RWPE1 (cell line): ENCODE measurements around the gene EFNA5.

Source experiments
- CTCF ChIA-PET: fragments of 350-600 bp; sonication (Branson Sonifier 250); formaldehyde crosslinking; extraction: SDS; loops from one replicate; lab custom pipeline; 2021; lab: Yijun Ruan, JAX
- POLR2A ChIA-PET: fragments of 400-600 bp; formaldehyde crosslinking; extraction: SDS; loops from one replicate; lab custom pipeline; 2020; ENCODE audit warnings: antibody characterized with exemption; ENCODE audit not compliant: low non-redundant PET; lab: Yijun Ruan, JAX
- DNase-seq: peaks from one replicate; pipeline ENCODE4 v3.0.0; 2012; ENCODE audit warnings: low spot score
- H3K27ac ChIP-seq: fragments of 450-650 bp; 2 replicates; pipeline ENCODE4 v1.5.1; 2017
- TF ChIP-seq, protein P1 (sequence below): fragments of 450-650 bp; conservative IDR thresholded peaks from 2 replicates; pipeline ENCODE4 v1.5.1; 2017; ENCODE audit warnings: low read depth, mild to moderate bottlenecking

EFNA5 gene

DNA sequence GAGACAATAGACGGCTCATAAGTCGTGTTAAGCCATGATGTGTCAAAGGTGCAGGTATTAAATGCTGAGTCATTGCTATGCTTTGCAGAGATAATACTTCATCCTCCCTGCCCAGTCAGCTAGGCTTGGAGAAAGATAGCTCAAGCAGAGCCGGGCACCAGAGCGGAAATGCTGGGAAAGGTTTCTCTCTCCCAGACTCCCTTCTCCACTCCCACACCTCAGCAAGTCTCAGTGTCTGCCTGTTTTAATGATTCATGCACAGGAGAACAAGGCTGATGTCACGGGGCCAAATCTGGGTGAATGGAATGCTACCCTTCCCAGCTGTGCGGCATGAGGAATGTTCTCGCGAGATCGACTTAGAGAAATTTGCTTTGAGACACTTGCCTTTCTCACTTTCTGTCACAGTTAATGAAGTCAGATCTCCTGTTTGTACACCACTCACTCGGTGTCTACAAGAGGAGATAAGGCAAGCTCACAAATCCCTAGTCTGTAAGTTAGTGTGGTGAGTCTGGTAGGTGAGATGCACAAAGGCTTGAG, 204.4 kb downstream of the EFNA5 start:
- TF ChIP-seq, protein P1, sequence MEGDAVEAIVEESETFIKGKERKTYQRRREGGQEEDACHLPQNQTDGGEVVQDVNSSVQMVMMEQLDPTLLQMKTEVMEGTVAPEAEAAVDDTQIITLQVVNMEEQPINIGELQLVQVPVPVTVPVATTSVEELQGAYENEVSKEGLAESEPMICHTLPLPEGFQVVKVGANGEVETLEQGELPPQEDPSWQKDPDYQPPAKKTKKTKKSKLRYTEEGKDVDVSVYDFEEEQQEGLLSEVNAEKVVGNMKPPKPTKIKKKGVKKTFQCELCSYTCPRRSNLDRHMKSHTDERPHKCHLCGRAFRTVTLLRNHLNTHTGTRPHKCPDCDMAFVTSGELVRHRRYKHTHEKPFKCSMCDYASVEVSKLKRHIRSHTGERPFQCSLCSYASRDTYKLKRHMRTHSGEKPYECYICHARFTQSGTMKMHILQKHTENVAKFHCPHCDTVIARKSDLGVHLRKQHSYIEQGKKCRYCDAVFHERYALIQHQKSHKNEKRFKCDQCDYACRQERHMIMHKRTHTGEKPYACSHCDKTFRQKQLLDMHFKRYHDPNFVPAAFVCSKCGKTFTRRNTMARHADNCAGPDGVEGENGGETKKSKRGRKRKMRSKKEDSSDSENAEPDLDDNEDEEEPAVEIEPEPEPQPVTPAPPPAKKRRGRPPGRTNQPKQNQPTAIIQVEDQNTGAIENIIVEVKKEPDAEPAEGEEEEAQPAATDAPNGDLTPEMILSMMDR, result no peak
- peak; percentile 94 for DNase-seq
- ChIA-PET CTCF (interaction anchor here (0.9 kb wide), 1 partner anchor 16 kb away, joined by 3 read pairs; no protein-coding TSS in a partner anchor), POLR2A (interaction anchor here (0.6 kb wide), 1 partner anchor 204 kb away, joined by 6 read pairs; no protein-coding TSS in a partner anchor)
- peak overlapping the region; percentile 86 for H3K27ac ChIP-seq

DNA sequence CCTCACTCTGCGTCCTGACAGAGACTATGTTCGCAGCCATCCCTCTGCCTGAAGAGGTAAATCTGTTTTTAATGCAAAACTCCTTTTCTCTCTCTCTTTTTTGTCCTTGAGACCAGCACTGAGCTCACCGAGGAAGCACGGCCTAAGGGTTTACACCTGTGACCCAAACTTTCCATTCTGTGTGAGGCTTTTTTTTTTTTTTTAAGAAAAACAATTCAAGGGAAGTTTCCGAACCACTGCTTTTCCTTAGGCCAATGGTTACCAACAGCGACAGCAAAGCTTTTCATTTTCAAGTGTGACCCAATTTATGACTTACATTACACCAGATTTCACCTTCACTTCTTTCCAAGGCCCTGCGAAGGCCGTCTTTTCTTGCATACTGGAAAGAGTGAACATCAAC, 205.9 kb downstream of the EFNA5 start:
- TF ChIP-seq, protein P1, result no peak
- ChIA-PET CTCF (no interaction called here), POLR2A (no interaction called here)
- DNase-seq, result no peak
- no peak overlapping the region for H3K27ac ChIP-seq

DNA sequence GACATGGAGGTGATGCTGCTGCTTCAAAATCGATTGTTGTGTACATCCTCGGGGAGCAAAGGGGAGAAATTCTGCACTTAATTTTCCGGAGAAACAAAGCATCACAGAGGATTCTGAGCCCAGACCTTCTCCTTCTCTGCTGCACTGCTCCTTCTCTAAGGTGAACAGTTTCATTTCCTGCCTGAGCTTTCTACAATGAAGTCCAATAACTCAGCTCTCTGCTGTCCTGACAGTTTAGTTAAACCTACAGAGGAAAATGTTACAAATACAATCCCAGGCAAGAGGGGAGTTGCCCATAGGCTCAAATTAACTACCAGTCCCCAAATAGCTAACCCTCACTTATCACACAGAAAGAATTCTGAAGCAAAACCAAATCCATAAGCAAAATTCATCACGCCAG, 206.3 kb downstream of the EFNA5 start:
- no peak for DNase-seq
- ChIA-PET CTCF (no interaction called here), POLR2A (no interaction called here)
- TF ChIP-seq, protein P1, result no peak
- H3K27ac ChIP-seq, result no peak overlapping the region

DNA sequence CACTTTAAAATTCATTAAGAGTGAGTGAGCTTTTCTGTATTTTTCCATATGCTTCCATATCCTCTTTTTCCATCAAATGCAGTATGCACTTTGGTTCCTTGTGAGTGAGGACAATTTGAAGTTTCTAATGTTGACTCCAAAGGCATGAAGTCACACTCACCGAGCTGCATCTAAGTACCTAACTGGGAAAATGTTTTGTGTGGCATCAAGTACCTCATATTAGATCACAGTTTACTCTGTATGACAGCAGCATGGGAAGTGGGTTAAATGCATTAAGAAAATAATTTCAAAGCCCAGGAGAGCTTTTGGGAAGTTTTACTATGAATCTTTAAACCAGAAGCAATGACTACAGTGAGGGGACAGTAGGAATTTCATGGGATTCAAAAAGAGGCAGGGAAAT, 207.0 kb downstream of the EFNA5 start:
- TF ChIP-seq, protein P1, result no peak
- POLR2A ChIA-PET, result no interaction called here
- DNase-seq, result no peak
- CTCF ChIA-PET, result no interaction called here
- no peak overlapping the region for H3K27ac ChIP-seq

DNA sequence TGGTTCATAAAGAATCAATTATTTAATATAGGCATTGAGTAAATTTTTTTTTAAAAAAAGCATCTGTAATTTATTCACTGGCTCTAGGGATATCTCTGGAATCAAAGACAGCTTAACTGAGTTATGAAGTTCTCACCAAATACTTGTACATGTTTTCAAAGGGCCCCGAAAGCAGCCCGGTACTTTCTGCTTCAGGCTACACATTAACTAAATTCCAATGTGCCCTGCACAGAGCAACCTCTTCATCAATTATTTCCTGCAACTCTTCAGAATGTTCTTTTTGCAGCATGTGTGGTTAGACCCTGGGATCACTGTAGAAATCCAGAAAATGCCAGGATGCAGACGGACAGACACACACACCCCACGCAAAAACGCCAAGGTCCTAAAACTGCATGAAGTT, 209.0 kb downstream of the EFNA5 start:
- TF ChIP-seq, protein P1, result no peak
- no peak overlapping the region for H3K27ac ChIP-seq
- CTCF ChIA-PET, result interaction anchor here (0.7 kb wide), 1 partner anchor 110 kb away, joined by 3 read pairs; no protein-coding TSS in a partner anchor
- POLR2A ChIA-PET, result no interaction called here
- no peak for DNase-seq

DNA sequence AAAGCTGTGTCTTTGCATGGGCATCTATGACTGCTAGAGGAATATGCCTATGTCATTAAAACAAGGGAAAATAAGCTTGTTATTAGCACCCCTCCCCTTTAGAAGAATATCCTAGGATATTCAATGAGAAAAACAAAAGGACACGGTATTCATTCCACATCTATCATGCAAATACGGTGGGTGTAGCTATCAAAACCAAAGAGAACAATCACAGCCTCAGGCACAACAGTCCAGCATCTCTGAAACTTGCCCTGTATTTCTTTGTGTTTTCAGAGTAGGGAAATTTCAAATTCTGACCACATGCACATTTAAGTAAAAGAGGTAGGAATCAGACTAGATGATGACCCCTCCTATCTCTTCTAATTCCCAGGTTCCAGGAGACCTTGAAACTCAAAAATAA, 209.9 kb downstream of the EFNA5 start:
- no peak overlapping the region for H3K27ac ChIP-seq

More for the DNA sequence above, 209.9 kb downstream of the EFNA5 start:
- POLR2A ChIA-PET, result no interaction called here
- TF ChIP-seq, protein P1, result no peak
- CTCF ChIA-PET, result interaction anchor here (0.9 kb wide), 1 partner anchor 10 kb away, joined by 5 read pairs; no protein-coding TSS in a partner anchor
- no peak for DNase-seq
